ENCODE results near the gene IFT27.

The IFT27 gene

GRCh38 chr22:36816339-36816635 is 40.4 kb upstream of the IFT27 start:
- H2AFZ ChIP-seq (ENCODE audit: low read depth), result no peak overlapping the region
- no peak for TF ChIP-seq CTCF (conservative IDR thresholded peaks at IDR 0.05; ENCODE audit: low read depth, low read length)
- H3K79me2 ChIP-seq (ENCODE audit: insufficient read depth, low read depth), result no peaks in the 10 kb centered on the region
- no peaks in the 10 kb centered on the region for H3K4me1 ChIP-seq (ENCODE audit: low read depth, poor library complexity, severe bottlenecking)
- H3K4me2 ChIP-seq, result no peak overlapping the region
- peaks cover 78% of the 10 kb centered on the region for H3K27me3 ChIP-seq (ENCODE audit: insufficient read depth, low read depth)
- no peak overlapping the region for H3K27ac ChIP-seq
- no peak overlapping the region for H3K9ac ChIP-seq
- H3K36me3 ChIP-seq (ENCODE audit: insufficient read depth), result no peaks in the 10 kb centered on the region
- no peaks in the 10 kb centered on the region for H4K20me1 ChIP-seq (ENCODE audit: insufficient read depth)
- H3K4me3 ChIP-seq (IDR thresholded peaks at IDR 0.05; ENCODE audit: insufficient read depth, low read depth, low read length), result no peak overlapping the region

GRCh38 chr22:36815558-36816338 is 39.8 kb upstream of the IFT27 start:
- no peak overlapping the region for H3K4me3 ChIP-seq (IDR thresholded peaks at IDR 0.05; ENCODE audit: insufficient read depth, low read depth, low read length)

GRCh38 chr22:36814801-36815200 is 38.9 kb upstream of the IFT27 start:
- no peak for TF ChIP-seq CTCF (conservative IDR thresholded peaks at IDR 0.05; ENCODE audit: low read depth, low read length)
- H3K36me3 ChIP-seq (ENCODE audit: insufficient read depth), result no peaks in the 10 kb centered on the region
- peaks cover 77% of the 10 kb centered on the region for H3K27me3 ChIP-seq (ENCODE audit: insufficient read depth, low read depth)
- H3K79me2 ChIP-seq (ENCODE audit: insufficient read depth, low read depth), result no peaks in the 10 kb centered on the region
- H3K4me1 ChIP-seq (ENCODE audit: low read depth, poor library complexity, severe bottlenecking), result no peaks in the 10 kb centered on the region
- no peak overlapping the region for H3K4me3 ChIP-seq (IDR thresholded peaks at IDR 0.05; ENCODE audit: insufficient read depth, low read depth, low read length)
- no peak overlapping the region for H3K4me2 ChIP-seq
- H2AFZ ChIP-seq (ENCODE audit: low read depth), result no peak overlapping the region
- no peak overlapping the region for H3K27ac ChIP-seq
- no peak overlapping the region for H3K9ac ChIP-seq
- no peaks in the 10 kb centered on the region for H4K20me1 ChIP-seq (ENCODE audit: insufficient read depth)

More at GRCh38 chr22:36815558-36816338, 39.8 kb upstream of the IFT27 start:
- Histone ChIP-seq H3K4me2 (no peak overlapping the region), H2AFZ (ENCODE audit: low read depth) (no peak overlapping the region), H4K20me1 (ENCODE audit: insufficient read depth) (no peaks in the 10 kb centered on the region), H3K27ac (no peak overlapping the region), H3K27me3 (ENCODE audit: insufficient read depth, low read depth) (peaks cover 78% of the 10 kb centered on the region), H3K79me2 (ENCODE audit: insufficient read depth, low read depth) (no peaks in the 10 kb centered on the region), H3K9ac (no peak overlapping the region), H3K4me1 (ENCODE audit: low read depth, poor library complexity, severe bottlenecking) (no peaks in the 10 kb centered on the region), H3K36me3 (ENCODE audit: insufficient read depth) (no peaks in the 10 kb centered on the region)
- no peak for TF ChIP-seq CTCF (conservative IDR thresholded peaks at IDR 0.05; ENCODE audit: low read depth, low read length)

GRCh38 chr22:36811094-36811800 is 35.3 kb upstream of the IFT27 start:
- Histone ChIP-seq H3K27ac (no peak overlapping the region), H3K4me3 (IDR thresholded peaks at IDR 0.05; ENCODE audit: insufficient read depth, low read depth, low read length) (no peak overlapping the region), H3K79me2 (ENCODE audit: insufficient read depth, low read depth) (no peaks in the 10 kb centered on the region), H3K36me3 (ENCODE audit: insufficient read depth) (no peaks in the 10 kb centered on the region), H3K27me3 (ENCODE audit: insufficient read depth, low read depth) (peaks cover 82% of the 10 kb centered on the region), H3K4me2 (no peak overlapping the region), H2AFZ (ENCODE audit: low read depth) (no peak overlapping the region), H3K4me1 (ENCODE audit: low read depth, poor library complexity, severe bottlenecking) (no peaks in the 10 kb centered on the region), H4K20me1 (ENCODE audit: insufficient read depth) (no peaks in the 10 kb centered on the region), H3K9ac (no peak overlapping the region)
- TF ChIP-seq CTCF (conservative IDR thresholded peaks at IDR 0.05; ENCODE audit: low read depth, low read length), result no peak

All from KMS-11 (cell line).